ENCODE data around the gene MAML3.
A peak's percentile ranks its signal among the peaks of the same experiment; 100 is the strongest.

Gene MAML3

GRCh38 chr4:139986106-139986505 is 167.9 kb downstream of the MAML3 start:
- DNase-seq: no peak

DNA sequence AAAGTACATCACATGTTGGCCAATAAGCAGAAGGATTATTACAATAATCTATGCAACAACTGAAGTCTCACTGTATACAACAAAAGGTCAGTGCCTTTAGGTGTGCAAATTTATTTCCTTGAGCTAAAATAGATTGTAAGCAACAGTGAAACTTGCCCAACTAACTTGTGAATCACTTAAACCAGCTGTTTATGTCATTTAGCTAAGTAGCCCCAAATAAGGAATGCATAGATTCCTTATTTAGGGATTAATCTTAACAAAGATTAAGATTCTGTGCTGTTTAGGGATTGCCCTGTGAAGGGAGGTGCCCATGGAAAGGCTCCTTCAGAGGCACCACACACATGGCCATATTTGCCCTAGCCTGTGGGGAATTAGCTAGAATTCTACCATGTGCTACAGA is 168.6 kb downstream of the MAML3 start:
- no peak for DNase-seq

DNA sequence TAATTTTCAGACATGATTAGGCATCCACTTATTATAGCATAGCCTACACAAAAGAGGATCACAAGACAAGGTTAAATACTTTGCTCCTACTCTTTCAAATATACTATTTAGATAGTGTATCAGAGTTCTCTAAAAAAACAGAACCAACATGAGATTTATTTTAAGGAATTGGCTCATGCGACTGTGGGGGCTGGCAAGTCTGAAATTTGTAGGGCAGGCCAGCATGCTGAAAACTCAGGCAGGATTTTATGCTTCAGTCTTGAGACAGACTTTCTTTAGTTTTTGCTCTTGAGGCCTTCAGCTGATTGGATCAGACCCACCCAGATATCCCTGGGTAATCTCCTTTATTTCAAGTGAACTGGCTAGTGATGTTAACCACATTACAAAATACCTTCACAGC is 169.5 kb downstream of the MAML3 start:
- no peak for DNase-seq

DNA sequence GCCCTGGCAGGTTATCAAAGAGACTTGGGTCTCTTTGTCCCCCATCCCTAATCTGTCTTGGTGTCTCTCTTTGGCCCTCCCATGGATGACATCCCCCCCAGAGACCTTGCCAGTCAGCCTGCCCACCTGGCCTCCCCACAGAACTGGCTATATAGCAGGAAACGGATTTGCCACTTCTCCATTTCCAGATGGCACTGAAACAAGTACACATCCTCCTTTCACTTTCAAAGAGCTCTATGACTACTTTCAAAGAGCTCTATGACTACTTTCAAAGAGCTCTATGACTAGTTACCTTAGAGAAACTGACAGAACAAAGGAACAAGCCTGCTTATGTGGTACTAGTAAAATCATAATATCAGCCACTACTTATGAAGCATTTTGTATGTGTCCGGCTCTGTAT is 175.3 kb downstream of the MAML3 start:
- no peak for DNase-seq

GRCh38 chr4:139977838-139978609 is 176.0 kb downstream of the MAML3 start:
- DNase-seq: no peak

GRCh38 chr4:139975830-139976272 is 178.1 kb downstream of the MAML3 start:
- no peak for DNase-seq

GRCh38 chr4:139973616-139974015 is 180.4 kb downstream of the MAML3 start:
- DNase-seq: no peak

- no peak for DNase-seq
These were observed 181.0 kb downstream of the MAML3 start for GRCh38 chr4:139973015-139973414.

DNA sequence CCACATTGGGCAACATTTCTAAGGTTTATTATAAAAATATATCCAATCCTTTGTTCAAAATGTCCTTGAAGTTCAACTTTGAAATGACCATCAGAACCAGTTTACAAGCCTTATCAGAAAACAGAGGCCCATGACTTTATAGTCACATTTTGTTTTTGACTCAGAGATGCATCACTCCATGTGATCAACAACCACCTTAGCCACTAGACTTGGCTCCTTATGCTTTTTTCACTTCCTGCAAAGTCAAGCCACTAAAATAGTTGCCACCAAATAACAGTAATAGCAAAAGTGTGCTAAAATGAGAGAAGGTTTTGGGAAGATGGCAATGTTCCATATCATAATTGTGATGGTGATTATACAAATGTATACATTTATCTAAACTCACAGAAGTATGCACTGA is 181.7 kb downstream of the MAML3 start:
- DNase-seq: no peak

GRCh38 chr4:139971111-139971510 is 182.9 kb downstream of the MAML3 start:
- DNase-seq: no peak

DNA sequence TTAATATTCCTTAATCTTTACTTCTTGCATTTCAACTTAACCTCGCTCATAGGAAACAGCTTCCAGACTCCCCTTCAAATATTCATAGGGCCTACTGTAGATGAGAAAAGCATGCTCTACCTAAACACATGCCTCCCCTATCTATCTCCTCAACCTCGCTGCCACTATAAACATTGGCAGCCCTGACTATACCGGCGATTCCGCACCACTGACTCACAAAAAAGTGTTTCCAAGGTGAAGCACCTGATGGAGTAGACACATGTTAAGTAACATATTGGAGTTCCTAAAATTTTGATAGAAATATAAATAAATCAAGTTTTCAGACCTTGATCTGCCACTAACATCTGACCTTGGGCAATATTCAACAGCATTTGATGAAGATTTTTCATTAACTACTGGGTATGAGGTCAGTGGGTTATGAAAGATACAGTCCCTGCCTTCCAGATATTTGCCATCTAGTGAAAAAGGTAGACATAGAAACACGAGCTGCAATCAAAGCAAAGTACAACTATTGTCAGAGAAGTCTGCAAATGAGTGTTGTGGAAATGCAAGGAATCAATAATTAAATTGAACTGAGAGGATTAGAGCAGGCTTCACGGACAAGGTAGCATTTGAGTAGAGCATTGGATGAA is 184.2 kb downstream of the MAML3 start:
- no peak for DNase-seq

GRCh38 chr4:139968831-139969230 is 185.2 kb downstream of the MAML3 start:
- no peak for DNase-seq

- no peak for DNase-seq
These were observed 187.6 kb downstream of the MAML3 start for GRCh38 chr4:139966383-139966782.

DNA sequence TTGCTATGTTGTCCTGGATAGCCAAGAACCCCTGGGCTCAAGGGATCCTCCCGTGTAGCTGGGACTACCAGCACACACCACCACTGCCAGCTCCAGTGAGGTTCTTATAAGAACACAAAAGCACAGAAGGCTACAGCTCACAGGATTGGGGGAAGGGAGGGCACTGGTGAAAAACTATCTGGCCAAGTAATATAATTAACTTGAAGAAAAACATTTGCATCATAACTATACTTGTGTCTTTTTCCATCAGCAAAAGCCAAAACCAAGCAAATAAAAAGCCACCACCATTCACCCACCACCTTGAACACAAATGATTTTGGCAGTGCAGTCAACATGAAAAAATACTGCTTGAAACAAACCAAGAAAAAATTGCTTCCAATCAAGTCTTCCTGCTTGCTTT is 188.2 kb downstream of the MAML3 start:
- DNase-seq: no peak

DNA sequence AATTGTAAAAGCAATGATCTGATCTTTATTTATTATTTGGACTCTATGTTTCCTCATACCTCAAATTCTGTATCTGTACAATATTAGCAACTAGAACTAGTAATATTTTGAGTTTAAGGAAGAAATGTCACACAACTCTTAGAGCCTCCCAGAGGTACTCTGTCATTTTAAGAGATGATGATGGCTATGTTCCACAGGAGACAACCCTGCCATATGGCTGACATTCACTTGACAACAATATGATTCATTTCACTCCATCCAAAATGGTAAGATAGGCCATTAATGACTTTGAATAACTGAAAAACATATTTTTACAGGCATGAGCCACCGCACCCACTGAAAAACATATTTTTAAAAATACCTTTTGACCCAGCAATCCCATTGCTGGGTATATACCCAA is 190.3 kb downstream of the MAML3 start:
- no peak for DNase-seq

DNA sequence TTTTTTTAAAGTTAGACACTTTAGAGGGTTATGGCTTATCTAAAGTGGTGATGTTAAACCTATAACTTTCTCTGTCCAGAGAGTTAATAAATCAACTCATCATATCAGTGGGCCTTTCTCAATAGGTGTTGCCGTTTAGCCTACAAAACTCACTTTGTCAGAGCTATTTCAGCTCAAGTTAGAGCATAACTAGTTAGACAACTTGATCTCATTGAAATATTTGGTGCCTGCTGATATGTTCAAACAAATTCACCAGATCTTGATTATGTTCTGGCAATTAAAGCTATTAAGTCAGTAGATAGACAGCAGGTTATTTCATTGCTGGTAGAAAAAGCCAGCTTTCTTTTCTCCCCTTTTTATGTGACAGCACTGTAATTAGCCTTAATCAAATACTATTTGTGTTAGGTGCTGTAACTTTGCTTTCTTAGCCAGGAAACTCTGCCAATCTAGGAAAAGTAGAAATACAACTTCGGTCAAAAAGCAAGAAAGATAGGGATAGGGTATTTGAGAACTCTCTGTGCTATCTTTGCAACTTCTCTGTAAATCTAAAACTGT is 191.8 kb downstream of the MAML3 start:
- no peak for DNase-seq

- no peak for DNase-seq
These were observed 192.5 kb downstream of the MAML3 start for GRCh38 chr4:139961344-139961946.

- DNase-seq: no peak
These were observed 194.6 kb downstream of the MAML3 start for GRCh38 chr4:139959396-139959795.

- no peak for DNase-seq
These were observed 195.3 kb downstream of the MAML3 start for GRCh38 chr4:139958739-139959098.

- no peak for DNase-seq
These were observed 195.8 kb downstream of the MAML3 start for GRCh38 chr4:139957986-139958738.

DNA sequence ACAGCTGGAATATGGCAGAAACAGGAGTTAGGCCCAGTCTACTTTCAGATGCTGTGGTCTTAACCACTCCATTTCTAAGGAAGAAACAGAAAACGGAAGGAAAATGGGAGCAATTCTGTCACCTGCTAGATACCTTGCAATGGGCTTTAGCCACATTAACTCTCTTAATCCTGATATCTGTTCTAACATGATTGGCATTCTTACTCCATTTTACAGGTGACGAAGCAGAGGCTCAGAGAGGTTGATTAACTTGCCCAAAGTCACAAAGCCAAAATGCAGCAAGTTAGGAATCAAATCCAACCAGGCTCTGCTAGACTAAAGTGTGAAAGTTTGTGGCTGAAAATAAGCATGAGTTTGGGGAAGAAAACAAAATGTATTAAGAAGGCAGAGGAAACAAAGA is 196.9 kb downstream of the MAML3 start:
- no peak for DNase-seq

DNA sequence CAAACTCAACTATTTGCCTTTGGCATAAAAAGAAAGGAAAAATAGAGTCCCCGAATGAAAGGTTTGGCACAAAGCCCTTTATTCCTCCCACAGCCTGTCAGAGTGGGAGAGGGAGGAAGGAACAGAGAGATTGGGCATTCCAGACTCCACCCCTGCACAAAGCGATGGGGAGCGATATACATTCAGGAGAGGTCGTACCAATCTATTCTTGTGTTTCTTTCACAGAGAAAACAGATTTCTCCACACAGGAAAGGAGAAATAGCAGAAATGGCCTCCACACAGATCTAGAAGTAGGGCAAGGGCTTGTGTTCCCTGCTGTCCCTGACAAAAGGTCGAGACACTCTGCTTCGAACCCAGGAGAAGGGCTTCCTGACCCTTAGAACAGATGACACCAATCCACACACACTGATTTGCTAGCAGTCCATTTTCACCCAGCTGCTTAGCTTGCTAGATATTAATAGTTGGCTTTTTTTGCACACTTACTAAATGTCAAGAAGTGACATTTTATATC is 197.4 kb downstream of the MAML3 start:
- peak; percentile 30 for DNase-seq

DNA sequence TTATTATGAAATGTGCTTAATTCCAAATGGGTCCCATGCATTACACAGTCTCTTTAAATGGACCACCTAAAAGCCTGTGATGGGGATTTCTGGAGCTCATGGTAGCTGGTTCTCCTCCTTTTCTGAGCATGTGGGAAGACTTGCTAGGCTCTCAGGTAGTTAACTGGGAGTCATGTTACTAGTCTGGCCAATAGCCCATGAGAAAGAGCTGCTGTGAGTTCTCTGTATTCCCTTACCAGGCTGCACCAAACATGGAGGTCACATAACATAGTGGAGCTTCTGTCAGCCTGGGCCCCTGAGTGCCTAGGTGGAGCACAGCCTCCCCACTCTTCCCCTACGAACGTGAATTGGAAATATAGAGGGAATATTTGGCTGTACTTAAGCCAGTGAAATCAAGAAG is 198.4 kb downstream of the MAML3 start:
- DNase-seq: no peak
